ENCODE measurements around the gene MRPL2.
"Not testable (repeated sequence)": the region's sequence is repeated elsewhere in the genome, so short reads cannot be mapped to it uniquely, and the experiment has no call there.

Gene MRPL2

DNA sequence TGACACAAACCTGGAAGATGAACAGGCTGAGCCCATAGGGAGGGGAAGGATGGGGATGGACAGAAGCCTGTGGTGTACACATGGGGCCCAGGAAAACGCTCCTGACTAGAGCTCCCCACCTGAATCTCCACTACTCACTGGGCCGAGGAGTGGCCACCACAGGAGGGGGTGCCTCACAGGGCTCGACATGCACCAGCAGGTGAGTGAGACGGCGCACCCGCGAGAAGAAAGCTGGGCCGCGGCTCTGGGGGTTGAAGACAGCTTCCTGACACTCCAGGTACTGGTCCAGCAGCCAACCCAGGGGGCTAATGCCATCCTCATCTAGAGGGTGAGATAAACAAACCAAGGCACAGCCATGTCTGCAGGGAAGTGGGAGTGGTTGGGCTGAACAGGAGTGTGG is 15.9 kb downstream of the MRPL2 start:
- no peaks in the 10 kb centered on the region for H3K4me1 ChIP-seq (ENCODE audit: control insufficient read depth in 1 of 2, insufficient read depth in 1 of 2, low read depth in 1 of 2, low read length in 1 of 2)

DNA sequence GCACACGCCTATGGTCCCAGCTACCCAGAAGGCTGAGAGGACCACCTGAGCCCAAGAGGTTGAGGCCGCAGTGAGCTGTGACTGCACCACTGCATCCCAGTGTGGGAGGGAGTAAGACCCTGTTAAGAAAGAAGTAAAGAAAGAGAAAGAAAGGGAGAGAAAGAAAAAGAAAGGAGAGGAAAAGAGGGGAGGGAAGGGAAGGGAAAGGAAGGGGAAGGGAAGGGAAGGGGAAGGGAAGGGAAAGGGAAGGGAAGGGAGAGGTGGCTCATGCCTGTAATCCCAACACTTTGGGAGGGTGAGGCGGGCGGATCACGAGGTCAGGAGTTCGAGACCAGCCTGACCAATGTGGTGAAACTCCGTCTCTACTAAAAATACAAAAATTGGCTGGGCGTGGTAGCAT is 17.8 kb downstream of the MRPL2 start:
- H3K36me3 ChIP-seq, result peaks cover 93% of the 10 kb centered on the region

More for the DNA sequence above, 15.9 kb downstream of the MRPL2 start:
- Histone ChIP-seq H3K27me3 (no peaks in the 10 kb centered on the region), H3K9me3 (no peaks in the 10 kb centered on the region), H3K4me3 (ENCODE audit: low read depth in 1 of 2, low read length in 1 of 2) (no peak overlapping the region), H3K27ac (no peak overlapping the region), H3K36me3 (peaks cover 91% of the 10 kb centered on the region)
- TF ChIP-seq, protein P1, sequence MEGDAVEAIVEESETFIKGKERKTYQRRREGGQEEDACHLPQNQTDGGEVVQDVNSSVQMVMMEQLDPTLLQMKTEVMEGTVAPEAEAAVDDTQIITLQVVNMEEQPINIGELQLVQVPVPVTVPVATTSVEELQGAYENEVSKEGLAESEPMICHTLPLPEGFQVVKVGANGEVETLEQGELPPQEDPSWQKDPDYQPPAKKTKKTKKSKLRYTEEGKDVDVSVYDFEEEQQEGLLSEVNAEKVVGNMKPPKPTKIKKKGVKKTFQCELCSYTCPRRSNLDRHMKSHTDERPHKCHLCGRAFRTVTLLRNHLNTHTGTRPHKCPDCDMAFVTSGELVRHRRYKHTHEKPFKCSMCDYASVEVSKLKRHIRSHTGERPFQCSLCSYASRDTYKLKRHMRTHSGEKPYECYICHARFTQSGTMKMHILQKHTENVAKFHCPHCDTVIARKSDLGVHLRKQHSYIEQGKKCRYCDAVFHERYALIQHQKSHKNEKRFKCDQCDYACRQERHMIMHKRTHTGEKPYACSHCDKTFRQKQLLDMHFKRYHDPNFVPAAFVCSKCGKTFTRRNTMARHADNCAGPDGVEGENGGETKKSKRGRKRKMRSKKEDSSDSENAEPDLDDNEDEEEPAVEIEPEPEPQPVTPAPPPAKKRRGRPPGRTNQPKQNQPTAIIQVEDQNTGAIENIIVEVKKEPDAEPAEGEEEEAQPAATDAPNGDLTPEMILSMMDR (IDR thresholded peaks at IDR 0.05), result no peak

DNA sequence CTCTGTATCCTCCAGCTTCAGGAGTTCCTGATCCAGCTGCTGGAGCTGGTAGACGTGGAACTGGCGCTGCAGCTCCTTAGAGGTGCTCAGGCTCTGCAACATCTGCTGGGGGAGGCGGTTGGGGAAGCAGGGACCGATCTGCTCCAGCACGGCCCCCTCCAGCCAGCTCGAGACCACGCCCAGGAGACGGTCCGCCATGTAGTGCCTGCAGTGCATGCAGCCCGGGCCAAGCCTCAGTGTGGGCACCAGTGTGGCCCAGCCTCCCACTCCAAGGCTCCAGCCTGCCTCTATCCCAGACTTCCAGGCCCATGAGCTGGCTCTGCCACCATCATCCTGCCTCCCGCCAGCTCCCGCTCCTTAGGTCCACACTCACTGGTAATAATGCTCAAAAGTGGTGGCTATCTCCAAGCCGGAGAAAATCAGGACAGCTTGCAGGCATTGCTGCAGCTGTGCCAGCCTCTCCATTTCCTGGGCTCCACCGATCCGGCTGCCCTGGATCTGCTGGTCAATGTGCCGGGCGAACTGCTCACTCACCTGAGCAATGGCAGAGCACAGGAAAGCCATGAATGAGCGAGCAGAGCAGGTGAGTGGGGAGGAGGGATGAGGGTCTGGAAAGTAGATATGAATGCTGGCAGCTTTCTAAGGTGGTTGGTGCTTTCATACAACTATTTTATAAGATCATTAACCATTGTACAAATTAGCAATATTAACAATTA is 18.5 kb downstream of the MRPL2 start:
- TF ChIP-seq, protein P1 (IDR thresholded peaks at IDR 0.05), result no peak
- H3K4me3 ChIP-seq (ENCODE audit: low read depth in 1 of 2, low read length in 1 of 2), result no peak overlapping the region
- no peaks in the 10 kb centered on the region for H3K4me1 ChIP-seq (ENCODE audit: control insufficient read depth in 1 of 2, insufficient read depth in 1 of 2, low read depth in 1 of 2, low read length in 1 of 2)
- peaks cover 91% of the 10 kb centered on the region for H3K36me3 ChIP-seq
- no peaks in the 10 kb centered on the region for H3K9me3 ChIP-seq
- no peak overlapping the region for H3K27ac ChIP-seq
- H3K27me3 ChIP-seq, result no peaks in the 10 kb centered on the region

More for the DNA sequence above, 17.8 kb downstream of the MRPL2 start:
- H3K4me3 ChIP-seq (ENCODE audit: low read depth in 1 of 2, low read length in 1 of 2); H3K4me1 ChIP-seq (ENCODE audit: control insufficient read depth in 1 of 2, insufficient read depth in 1 of 2, low read depth in 1 of 2, low read length in 1 of 2); H3K9me3 ChIP-seq; H3K27ac ChIP-seq; H3K27me3 ChIP-seq: not testable (repeated sequence)

DNA sequence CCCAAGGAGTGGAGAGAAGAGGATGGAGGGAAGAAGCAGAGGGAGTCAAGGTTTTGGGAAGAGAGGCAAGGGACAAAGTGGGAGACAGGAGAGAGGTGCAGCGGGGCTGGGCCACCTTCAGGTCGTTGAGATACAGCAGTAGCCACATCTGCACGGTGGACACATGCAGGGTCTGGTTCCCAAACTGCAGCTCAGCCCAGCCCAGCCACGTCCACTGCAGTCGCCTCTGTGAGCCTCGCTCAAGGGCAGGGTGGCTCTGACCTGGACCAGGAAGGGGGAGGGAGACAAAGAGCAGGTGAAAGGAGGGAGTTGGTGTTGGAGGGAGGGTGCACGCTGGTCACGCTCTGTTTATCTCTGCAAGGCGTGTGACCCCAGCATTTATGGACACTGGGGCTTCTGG is 20.5 kb downstream of the MRPL2 start:
- peaks cover 92% of the 10 kb centered on the region for H3K36me3 ChIP-seq

DNA sequence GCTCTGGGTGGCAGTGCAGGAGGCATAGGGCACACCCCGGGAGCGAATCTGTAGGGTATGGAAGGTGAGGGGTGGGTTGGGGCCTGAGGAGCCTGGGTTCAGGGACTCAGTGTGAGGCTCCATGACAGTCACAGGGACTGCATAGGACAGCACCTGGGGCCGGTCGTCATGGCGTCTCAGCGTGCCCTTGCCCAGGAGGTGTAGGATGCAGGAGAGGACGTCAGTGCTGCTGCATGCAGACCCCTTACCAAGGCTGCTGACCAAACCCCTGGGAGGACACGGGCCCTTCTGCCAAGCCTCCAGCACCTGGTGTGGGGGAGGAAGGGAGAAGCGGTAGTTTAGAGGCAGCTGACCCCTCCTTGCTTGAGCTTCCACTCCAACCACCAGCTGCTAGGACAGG is 21.5 kb downstream of the MRPL2 start:
- Histone ChIP-seq H3K36me3 (peaks cover 90% of the 10 kb centered on the region), H3K4me1 (ENCODE audit: control insufficient read depth in 1 of 2, insufficient read depth in 1 of 2, low read depth in 1 of 2, low read length in 1 of 2) (no peaks in the 10 kb centered on the region), H3K27me3 (no peaks in the 10 kb centered on the region), H3K4me3 (ENCODE audit: low read depth in 1 of 2, low read length in 1 of 2) (no peak overlapping the region), H3K27ac (no peak overlapping the region), H3K9me3 (no peaks in the 10 kb centered on the region)
- TF ChIP-seq, protein P1 (IDR thresholded peaks at IDR 0.05), result no peak

More for the DNA sequence above, 20.5 kb downstream of the MRPL2 start:
- H3K9me3 ChIP-seq, result no peaks in the 10 kb centered on the region
- H3K27me3 ChIP-seq, result no peaks in the 10 kb centered on the region
- H3K4me1 ChIP-seq (ENCODE audit: control insufficient read depth in 1 of 2, insufficient read depth in 1 of 2, low read depth in 1 of 2, low read length in 1 of 2), result no peaks in the 10 kb centered on the region
- no peak overlapping the region for H3K4me3 ChIP-seq (ENCODE audit: low read depth in 1 of 2, low read length in 1 of 2)
- H3K27ac ChIP-seq, result no peak overlapping the region
- TF ChIP-seq, protein P1 (IDR thresholded peaks at IDR 0.05), result no peak

DNA sequence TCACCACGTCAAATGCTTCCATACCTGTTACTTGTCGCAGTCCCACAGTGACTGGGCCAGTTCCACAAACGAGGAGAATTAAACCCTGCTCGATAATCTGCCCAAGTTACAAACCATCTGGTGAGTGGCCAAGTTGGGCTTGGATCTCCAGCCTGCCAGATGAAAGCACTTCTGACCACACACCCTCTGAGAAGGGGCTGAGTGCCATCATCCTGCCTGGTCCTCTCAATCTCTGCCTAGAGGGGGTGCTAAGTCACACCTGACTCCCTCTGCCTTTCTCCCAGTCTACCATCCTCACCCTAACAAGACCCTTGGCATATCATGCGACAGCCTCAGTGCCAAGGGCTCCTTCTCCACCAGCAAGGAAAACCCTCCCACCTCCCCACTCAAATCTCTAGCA is 22.0 kb downstream of the MRPL2 start:
- peaks cover 88% of the 10 kb centered on the region for H3K36me3 ChIP-seq

More for the DNA sequence above, 22.0 kb downstream of the MRPL2 start:
- Histone ChIP-seq H3K4me3 (ENCODE audit: low read depth in 1 of 2, low read length in 1 of 2) (no peak overlapping the region), H3K27ac (no peak overlapping the region), H3K4me1 (ENCODE audit: control insufficient read depth in 1 of 2, insufficient read depth in 1 of 2, low read depth in 1 of 2, low read length in 1 of 2) (no peaks in the 10 kb centered on the region), H3K27me3 (no peaks in the 10 kb centered on the region), H3K9me3 (no peaks in the 10 kb centered on the region)
- TF ChIP-seq, protein P1 (IDR thresholded peaks at IDR 0.05), result no peak
